ENCODE measurements around the gene BRD9.
"Not testable (repeated sequence)": the region's sequence is repeated elsewhere in the genome, so short reads cannot be mapped to it uniquely, and the experiment has no call there.

Gene BRD9

DNA sequence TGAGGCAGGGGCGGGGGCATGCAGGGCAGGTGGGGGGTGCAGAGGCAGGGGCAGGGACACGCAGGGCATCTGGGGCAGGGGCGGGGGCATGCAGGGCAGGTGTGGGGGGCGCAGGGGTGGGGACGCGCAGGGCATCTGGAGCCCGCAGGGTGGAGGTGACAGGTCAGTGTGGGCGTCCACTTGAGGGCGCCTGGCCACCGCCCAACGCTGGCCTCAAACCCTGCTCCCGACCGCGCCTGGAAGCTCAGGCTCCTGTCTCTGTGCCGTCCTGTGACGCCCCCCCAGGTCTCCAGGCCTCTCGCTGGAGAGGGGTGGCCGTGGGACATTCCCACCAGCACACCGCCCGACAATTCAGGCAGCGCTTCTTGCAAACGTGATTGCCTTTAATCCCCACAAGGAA is 48.7 kb downstream of the BRD9 start:
- DNase-seq: peak in 1 of 3 experiments; percentile 30

DNA sequence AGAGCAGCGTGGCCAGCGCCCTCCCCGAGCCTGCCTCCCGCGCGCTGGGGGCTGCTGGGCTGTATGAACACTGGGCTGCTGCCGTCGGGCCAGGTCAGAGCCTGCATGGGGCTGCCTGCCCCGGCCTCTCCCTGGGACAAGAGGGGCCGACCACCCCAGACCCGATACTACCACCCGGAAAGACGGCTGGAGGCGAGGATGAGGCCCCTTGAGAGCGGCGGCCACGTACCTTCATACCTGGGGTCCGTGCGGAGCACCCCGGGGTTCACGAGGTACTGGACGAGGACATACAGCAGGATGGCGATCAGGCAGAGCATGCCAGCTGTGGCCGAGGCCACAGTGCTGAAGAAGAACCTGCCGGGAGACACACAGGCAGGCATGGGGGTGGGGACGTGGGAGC is 49.2 kb downstream of the BRD9 start:
- not testable (repeated sequence) for DNase-seq

- not testable (repeated sequence) for DNase-seq
Observed at GRCh38 chr5:842402-843221, 50.0 kb downstream of the BRD9 start.

- not testable (repeated sequence) for DNase-seq
Observed at GRCh38 chr5:841531-842401, 50.8 kb downstream of the BRD9 start.

GRCh38 chr5:840974-841435 is 51.6 kb downstream of the BRD9 start:
- not testable (repeated sequence) for DNase-seq

DNA sequence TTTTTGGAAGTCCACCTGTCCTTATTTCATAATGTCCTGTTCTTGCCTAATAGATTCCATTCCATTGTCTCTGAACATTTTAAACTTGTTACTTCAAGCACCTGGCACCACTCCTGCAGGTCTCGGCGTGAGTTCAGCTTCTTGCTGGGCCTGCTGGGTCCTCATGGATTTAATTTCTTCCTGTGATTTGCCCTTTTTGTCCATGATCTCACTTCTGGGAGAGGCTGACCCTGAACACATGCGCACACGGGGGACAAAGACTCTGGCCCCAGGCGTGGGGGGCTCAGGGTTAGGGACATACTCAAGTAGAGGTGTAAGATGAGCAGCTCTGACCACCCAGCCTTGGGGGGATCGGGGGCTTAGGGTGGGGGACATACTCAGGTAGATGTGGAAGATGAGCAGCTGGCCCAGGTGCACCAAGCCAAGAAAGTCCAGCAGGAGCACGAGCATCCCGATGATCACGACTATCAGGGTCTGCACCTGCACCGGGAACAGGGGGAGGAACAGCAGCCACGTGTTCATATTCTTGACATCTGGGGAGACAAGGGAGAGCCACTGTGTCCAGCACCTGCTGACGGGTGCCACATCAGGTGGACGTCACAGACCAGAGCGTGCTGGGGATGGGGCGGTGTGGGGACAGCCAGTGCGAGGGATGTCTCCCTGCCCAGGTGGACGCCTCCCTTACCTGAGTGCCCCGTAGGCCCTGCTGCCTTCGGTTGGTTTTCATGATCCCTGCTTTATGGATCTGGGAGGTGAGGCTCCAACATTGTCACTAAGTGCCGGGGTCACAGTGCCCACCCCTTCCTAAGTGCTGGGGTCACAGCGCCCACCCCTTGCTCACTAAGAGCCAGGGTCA is 52.3 kb downstream of the BRD9 start:
- DNase-seq: not testable (repeated sequence)

DNA sequence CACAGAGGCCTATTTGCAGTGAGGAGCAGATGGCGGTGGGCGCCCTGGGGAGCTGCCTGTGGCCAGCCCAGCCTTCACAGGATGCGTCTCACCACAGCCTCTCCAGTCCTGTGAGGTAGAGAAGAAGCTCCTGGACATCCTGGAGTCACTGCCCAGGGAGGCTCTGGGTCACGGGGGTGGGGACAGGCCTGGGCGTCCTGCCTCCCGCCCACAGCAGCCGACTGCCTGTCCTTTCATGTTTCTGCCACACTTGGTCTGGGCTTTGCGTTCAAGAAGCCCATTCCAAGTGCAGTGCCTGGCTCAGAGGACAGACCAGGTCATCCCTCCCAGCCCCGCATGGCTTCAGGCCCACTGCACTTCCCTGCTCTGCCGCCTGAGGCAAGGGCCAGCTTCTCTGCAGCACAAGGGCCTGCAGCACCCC is 54.2 kb downstream of the BRD9 start:
- not testable (repeated sequence) for DNase-seq

GRCh38 chr5:837621-838121 is 54.9 kb downstream of the BRD9 start:
- DNase-seq: not testable (repeated sequence)

DNA sequence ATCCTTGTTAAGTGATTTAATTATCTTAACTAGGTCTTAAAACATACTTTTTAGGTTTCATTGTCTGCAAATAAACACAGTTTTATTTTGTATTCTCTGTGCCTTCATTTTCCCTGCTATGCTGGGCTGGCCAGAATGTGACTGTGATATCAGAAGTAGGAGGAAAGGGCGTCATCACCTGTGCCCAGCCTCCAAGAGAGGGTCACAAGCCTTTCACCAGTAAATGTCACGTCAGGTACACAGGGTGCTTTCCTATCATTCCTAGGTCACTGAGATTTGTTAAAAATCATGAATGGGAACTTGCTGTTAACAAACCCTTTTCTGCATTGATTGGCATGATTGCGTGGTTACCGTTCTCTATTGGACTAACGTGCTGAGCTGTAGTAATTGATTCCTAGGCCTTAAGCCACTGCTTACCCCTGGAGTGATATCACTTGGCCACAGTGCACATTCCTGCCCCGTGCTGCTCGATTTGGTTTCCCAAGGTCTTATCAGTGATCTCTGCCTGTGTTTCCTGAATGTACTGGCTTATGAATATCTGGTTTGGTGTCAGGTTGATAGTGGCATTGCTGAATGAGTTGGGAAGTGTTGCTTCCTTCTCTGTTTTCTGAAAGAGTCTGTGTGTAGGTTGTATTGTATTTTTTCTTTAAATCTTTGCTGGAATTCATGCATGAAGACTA is 56.5 kb downstream of the BRD9 start:
- DNase-seq: not testable (repeated sequence)

DNA sequence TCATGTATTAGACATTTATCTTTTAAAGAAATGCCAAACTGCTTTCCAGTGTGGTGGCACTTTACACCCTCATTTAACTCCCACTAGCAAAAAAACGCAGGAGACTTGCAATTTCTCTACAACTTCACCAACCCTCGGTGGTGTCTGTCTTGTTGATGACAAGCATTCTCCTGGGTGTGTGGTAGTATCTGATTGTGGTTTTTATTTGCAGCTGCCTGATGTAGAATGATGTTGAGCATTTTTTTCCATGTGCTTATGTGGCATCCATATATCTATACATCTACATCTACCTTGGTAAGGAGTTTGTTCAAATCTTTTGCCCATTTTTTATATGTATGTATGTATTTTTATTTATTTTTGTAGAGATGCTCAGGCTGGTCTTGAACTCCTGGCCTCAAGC is 58.6 kb downstream of the BRD9 start:
- DNase-seq: not testable (repeated sequence)

DNA sequence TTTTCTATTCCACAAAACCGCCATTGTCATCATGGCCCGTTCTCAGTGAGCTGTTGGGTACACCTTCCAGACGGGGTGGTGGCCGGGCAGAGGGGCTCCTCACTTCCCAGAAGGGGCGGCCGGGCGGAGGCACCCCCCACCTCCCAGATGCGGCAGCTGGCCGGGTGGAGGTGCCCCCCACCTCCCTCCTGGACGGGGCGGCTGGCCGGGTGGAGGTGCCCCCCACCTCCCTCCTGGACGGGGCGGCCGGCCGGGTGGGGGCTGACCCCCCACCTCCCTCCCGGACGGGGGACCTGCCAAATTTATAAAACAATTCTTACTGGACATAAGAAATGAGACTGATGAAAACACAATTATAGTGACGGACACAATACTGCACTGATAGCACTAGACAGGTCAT is 64.4 kb downstream of the BRD9 start:
- not testable (repeated sequence) for DNase-seq

GRCh38 chr5:825544-825943 is 67.1 kb downstream of the BRD9 start:
- DNase-seq: peak in 1 of 3 experiments; percentile 36

GRCh38 chr5:821504-821903 is 71.1 kb downstream of the BRD9 start:
- DNase-seq: peak in 1 of 3 experiments; percentile 32

DNA sequence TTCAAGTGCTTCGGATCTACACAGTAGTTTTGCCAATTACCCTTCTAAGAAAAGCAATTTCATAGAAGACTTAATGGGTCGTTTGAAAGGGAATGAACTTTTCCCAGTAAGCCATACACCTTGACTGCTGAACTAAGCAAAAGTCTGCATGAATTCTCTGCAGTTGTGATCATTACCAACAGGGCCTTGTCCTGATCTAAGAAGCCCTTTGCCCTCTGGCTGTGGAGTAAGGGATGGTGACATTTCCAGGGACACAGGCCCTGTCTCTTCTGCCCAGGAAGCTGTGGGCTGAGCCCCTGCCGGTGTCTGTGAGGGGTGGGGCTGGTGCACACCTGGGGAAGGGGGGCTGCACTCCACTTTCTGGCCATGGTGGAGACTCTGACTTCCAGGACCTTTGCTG is 72.4 kb downstream of the BRD9 start:
- no peak for DNase-seq

DNA sequence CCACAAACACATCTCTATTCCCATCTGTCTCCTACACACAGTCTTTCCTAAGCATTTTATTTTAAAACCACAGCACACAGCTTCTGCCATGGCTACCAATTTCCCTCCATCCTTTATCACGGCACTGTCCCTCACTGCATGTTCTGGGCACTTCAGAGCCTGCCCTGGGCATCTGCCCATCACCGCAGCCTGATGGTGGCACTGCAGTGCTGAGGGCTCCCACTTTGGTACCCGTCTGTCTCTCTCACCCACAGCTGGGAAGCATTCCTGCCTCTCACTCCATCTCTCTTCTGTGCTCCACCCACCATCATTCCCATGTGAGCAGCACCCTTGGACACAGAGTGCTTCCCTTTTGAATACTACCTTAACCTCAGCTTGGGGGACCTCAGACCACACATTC is 73.5 kb downstream of the BRD9 start:
- DNase-seq: no peak

DNA sequence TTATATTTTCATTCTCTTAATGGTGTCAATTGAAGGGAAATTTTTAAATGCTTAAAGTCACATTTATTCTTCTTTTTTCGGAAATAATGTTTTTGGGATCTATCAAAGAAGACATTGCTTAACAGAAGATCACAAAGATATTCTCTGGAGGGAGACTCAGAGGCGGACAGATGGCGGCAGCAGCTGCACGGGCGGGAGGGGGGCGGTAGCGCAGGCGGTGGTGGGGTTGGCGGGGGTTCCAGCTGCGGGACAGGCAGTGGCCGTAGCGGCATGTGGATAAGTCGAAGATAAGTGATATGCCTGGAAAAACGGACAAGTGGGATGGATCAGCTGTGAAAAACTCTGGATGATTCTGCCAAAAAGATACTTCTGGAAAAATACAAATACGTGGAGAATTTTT is 76.4 kb downstream of the BRD9 start:
- no peak for DNase-seq

GRCh38 chr5:815449-815848 is 77.2 kb downstream of the BRD9 start:
- no peak for DNase-seq

All from NCI-H1417 (cell line).